Memory B cell (primary cell): ENCODE measurements around the gene USH1C.

Experiments used
- ATAC-seq: fragments of 150-1000 bp; cut with Tn5 transposase; 2 replicates; pipeline ENCODE4 v1.10.0; 2021; ENCODE audit warnings: low read depth, mild to moderate bottlenecking, moderate library complexity
- DNase-seq, 2 donors: peaks; one replicate each; pipeline ENCODE4 v3.0.0; 2022; ENCODE audit warnings: low spot score in 2 of 2
- H3K27ac Mint-ChIP-seq: one replicate; pipeline ENCODE4 v1.8.0; 2022; ENCODE audit warnings: mild to moderate bottlenecking, moderate library complexity, mixed read lengths
- H3K27me3 Mint-ChIP-seq: one replicate; pipeline ENCODE4 v1.8.0; 2022; ENCODE audit warnings: mixed read lengths
- H3K36me3 Mint-ChIP-seq: one replicate; pipeline ENCODE4 v1.8.0; 2022; ENCODE audit warnings: mild to moderate bottlenecking, mixed read lengths
- H3K4me1 Mint-ChIP-seq: one replicate; pipeline ENCODE4 v1.8.0; 2022; ENCODE audit warnings: mixed read lengths
- H3K4me3 Mint-ChIP-seq: one replicate; pipeline ENCODE4 v1.8.0; 2022; ENCODE audit warnings: mild to moderate bottlenecking, moderate library complexity, mixed read lengths
- H3K9me3 Mint-ChIP-seq: one replicate; pipeline ENCODE4 v1.8.0; 2022; ENCODE audit warnings: mixed read lengths

USH1C gene

DNA sequence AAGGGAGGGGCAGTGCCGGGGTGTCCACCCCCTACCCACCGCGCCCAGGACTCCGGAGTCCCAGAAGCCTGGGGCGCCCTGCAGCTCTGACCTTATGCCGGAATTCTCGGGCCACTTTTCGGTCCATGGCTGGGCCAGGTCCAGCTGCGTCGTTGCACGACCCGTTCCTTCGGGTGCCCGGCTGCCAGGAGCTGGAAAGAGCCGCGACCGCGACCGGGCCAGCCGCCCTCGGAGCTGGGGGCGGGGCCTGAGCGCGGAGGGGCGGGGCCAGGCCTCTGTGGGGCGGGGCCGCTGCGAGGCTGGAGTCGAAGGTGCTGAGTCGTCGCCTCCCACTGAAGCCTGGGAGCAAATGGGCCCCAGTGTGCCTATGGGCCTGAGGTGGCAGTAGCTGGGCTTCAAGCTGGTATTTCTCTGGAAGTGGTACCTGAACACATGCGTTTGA lies at the start of gene USH1C:
Gene USH1C (minus strand): TSS at position 236 of the 442 bp plus-strand sequence. CDS start 109 bp downstream, at position 127.
- DNase-seq (no peak), ATAC-seq (no peak)
- Mint-ChIP-seq H3K36me3 (no peaks in the 10 kb centered on the region), H3K27me3 (peaks cover 28% of the 10 kb centered on the region), H3K27ac (no peak within 1 kb of the TSS), H3K4me1 (peaks cover 5% of the 10 kb centered on the region), H3K9me3 (no peaks in the 10 kb centered on the region), H3K4me3 (no peak within 1 kb of the TSS)

DNA sequence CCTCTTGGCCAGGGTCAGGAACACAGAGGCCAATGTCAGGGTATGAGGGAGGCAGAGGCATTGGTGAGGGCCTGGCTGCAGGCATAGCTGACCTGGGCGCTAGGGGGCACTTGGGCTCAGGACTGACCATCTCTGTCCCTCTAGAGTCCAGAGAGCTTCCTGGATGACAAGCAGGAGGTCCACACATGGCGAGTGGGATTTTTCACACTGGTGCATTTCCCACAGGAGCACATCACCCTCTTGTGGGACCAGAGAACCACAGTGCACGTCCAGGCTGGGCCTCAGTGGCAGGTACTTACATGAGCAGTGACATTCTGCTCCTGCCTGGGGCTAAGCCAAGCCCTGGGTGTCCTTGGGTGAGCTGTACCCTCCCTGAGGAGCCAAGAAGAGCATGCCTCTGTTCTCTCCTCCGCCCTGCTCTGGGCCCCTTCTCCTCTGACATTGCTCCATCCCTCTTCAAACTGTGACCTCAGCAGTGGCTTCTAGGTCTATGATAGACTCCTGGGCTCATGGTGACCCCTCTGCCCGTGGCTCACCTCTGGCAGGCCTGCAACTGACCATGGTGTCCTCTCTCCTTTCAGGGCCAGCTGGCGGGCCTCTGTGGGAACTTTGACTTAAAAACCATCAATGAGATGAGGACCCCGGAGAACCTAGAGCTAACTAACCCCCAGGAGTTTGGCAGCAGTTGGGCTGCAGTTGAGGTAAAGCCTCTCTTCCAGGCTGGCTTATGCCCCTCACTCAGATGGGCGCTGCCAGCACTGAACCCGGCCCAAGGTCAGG lies 49.4 kb upstream of the USH1C start:
- H3K36me3 Mint-ChIP-seq: no peaks in the 10 kb centered on the region
- H3K9me3 Mint-ChIP-seq: peaks cover 1% of the 10 kb centered on the region
- no peaks in the 10 kb centered on the region for H3K4me1 Mint-ChIP-seq
- no peak overlapping the region for H3K4me3 Mint-ChIP-seq
- DNase-seq (no peak), ATAC-seq (no peak)
- H3K27me3 Mint-ChIP-seq: peaks cover 6% of the 10 kb centered on the region
- H3K27ac Mint-ChIP-seq: no peak overlapping the region

DNA sequence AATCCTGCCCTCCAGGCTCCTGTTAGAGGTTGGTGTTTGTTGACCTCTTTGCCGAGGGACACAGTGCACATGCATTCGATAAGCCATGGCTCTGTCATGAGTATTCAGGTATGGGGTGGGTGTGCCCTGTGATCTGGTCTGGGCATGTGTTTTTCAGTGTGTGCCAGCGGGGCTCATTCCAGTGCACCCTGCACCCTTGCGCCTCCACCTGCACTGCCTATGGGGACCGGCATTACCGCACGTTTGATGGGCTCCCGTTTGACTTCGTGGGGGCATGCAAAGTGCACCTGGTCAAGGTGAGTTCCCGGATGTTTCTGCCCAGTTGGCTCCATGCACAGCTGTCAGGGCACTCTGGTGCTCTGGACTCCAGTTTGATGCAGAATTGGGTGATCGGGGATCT lies 47.1 kb upstream of the USH1C start:
- no peak overlapping the region for H3K27ac Mint-ChIP-seq
- DNase-seq: no peak
- ATAC-seq: no peak
- no peaks in the 10 kb centered on the region for H3K36me3 Mint-ChIP-seq
- peaks cover 1% of the 10 kb centered on the region for H3K9me3 Mint-ChIP-seq
- no peak overlapping the region for H3K4me3 Mint-ChIP-seq
- H3K27me3 Mint-ChIP-seq: peaks cover 9% of the 10 kb centered on the region
- no peaks in the 10 kb centered on the region for H3K4me1 Mint-ChIP-seq

DNA sequence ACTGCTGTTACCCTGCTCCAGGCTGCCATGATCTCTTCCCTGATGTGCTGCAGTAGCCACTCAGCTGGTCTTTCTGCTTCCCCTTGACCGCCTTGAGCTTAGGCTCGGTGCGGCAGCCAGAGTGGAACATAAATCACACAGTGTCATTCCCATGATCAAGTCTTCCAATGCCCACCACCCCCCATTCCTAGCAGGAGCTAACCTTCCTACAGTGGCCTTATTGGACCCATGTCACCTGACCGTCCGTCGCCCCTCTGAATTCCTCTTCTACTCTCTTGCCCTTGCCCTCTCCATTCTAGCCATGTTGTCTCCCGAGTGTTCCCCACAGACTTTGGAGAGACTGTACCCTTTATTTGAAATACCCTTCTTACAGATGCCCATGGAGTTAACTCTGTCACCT lies 46.2 kb upstream of the USH1C start:
- ATAC-seq (no peak), DNase-seq (no peak)
- no peaks in the 10 kb centered on the region for H3K4me1 Mint-ChIP-seq
- H3K9me3 Mint-ChIP-seq: peaks cover 1% of the 10 kb centered on the region
- no peak overlapping the region for H3K4me3 Mint-ChIP-seq
- no peaks in the 10 kb centered on the region for H3K36me3 Mint-ChIP-seq
- H3K27ac Mint-ChIP-seq: no peak overlapping the region
- H3K27me3 Mint-ChIP-seq: peaks cover 9% of the 10 kb centered on the region

DNA sequence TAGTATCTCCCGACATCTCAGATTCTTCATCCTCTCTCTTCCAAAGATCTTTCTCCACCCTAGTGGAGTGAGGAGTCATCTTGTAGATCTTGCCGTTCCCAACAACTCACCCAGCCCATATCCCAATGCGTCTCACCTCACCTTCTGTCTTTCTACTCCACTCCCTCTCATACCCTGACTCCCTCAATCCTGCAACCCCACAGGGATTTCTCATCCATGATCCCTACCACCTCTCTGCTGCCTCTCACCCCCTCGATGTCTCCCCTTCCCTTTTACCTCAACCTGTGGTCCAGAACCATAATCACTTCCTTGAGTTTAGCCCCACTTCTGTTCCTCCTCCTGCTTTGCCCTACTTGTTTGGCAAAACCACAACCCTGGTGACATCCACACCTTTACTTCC lies 44.5 kb upstream of the USH1C start:
- H3K27me3 Mint-ChIP-seq: peaks cover 6% of the 10 kb centered on the region
- H3K27ac Mint-ChIP-seq: no peak overlapping the region
- no peak for DNase-seq
- H3K9me3 Mint-ChIP-seq: no peaks in the 10 kb centered on the region
- no peaks in the 10 kb centered on the region for H3K36me3 Mint-ChIP-seq
- H3K4me1 Mint-ChIP-seq: no peaks in the 10 kb centered on the region
- no peak for ATAC-seq
- no peak overlapping the region for H3K4me3 Mint-ChIP-seq

DNA sequence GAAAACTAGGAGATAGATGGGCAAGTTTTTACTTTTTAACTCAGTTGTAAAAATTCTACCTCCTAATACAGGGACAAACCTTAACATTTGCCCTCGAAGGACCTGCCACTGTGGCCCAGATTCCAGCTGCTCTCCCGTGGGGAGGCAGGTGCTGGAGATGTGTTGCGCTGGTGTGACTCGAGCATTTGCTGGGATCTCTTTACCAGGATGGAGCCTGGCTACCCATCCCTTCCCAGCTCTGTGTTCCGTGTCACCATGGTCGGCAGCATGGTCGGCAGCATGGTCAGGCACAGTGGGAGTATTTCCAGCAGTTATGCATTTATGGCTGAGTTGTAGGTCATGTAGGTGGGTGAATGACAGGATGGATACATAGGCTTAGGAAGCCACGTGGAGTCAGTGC lies 44.0 kb upstream of the USH1C start:
- DNase-seq (no peak), ATAC-seq (no peak)
- Mint-ChIP-seq H3K4me1 (no peaks in the 10 kb centered on the region), H3K9me3 (no peaks in the 10 kb centered on the region), H3K27me3 (peaks cover 6% of the 10 kb centered on the region), H3K27ac (no peak overlapping the region), H3K36me3 (no peaks in the 10 kb centered on the region), H3K4me3 (no peak overlapping the region)

DNA sequence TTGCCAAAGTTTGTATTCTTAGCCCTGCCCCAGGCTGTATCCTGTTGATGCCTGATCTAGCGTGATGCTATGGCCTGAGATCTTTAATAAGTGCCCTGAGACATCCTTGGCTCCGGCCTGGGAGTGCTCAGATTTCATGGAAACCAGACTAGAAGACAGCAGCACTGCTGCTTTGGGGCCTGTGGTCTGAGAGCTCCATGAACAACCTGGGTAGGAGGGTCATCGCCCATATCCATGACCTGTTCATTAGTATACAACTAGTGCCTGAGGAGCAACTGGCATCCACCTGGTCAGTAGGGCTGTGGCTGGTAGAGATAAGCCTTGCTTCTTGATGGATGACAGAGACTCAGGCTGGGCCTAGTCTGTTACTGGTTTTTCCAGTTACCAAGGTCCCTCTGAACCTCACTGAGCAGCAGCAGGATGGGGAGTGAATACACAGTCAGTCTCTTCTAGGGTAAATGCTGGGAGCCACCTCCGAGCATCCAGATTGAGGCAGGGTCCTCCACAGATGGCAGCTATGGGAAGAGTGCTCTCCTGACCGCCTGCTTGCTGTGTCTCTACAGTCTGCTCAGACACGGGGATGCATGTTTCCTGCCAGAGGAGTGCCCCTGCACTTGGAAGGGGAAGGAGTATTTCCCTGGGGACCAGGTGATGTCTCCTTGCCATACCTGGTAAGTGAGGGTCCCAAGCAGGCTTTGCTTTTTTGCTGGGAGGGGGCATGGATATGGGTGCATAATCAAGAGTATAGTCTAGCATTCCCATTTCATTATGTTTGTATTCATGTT lies 41.9 kb upstream of the USH1C start:
- DNase-seq (no peak), ATAC-seq (no peak)
- Mint-ChIP-seq H3K9me3 (no peaks in the 10 kb centered on the region), H3K27me3 (peaks cover 4% of the 10 kb centered on the region), H3K4me1 (no peaks in the 10 kb centered on the region), H3K4me3 (no peak overlapping the region), H3K36me3 (no peaks in the 10 kb centered on the region), H3K27ac (no peak overlapping the region)

DNA sequence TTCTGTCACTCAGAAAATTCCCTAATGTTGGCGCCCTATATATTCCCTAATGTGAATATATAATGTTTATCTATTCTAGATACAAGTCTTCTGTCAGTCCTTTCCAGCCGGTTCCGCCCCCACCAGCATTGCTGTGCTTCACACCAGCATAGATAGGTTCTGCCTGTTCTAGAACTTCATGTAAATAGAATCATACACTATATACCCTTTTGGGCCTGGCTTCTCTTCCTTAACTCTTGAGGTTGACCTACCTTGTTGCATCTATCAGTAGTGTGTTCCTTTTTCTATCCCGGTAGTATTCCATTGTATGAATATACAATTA lies 37.5 kb upstream of the USH1C start:
- H3K4me3 Mint-ChIP-seq: no peak overlapping the region
- no peaks in the 10 kb centered on the region for H3K9me3 Mint-ChIP-seq
- H3K4me1 Mint-ChIP-seq: no peaks in the 10 kb centered on the region
- ATAC-seq: no peak
- no peaks in the 10 kb centered on the region for H3K36me3 Mint-ChIP-seq
- H3K27ac Mint-ChIP-seq: no peak overlapping the region
- H3K27me3 Mint-ChIP-seq: peaks cover 7% of the 10 kb centered on the region
- DNase-seq: no peak

DNA sequence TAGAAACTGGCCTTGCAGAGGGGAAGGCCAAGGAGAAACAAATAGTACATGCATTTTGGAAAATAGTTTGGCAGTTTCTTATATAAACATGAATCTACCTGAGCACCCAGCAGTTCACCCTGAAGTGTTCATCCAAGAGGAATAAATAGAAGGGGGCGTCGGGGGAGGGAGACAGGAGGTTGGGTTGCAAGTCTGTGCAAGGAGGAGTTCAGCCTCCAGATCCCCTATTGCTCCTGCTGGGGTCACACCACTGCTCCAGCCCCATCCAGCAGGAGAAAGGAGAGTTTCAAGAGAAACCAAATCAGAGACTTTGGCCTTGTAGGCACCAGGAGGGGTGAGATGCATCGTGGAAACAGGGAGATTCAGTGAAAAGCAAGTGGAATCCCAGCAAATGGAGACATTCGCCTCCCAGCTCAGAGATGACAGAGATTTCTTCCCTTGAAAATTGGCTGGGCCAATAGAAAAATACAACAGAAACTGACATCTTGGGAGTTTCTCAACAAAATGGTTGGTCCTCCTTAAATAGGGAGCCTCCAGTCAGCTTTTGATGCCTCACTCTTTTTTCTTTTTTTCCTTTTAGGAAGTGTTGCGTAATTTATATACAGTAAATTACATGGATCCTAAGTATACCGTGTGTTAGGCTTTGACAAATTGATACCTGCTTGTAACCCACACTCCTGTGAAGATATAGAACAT lies 37.0 kb upstream of the USH1C start:
- Mint-ChIP-seq H3K4me3 (no peak overlapping the region), H3K27me3 (peaks cover 5% of the 10 kb centered on the region), H3K27ac (no peak overlapping the region), H3K9me3 (no peaks in the 10 kb centered on the region), H3K4me1 (no peaks in the 10 kb centered on the region), H3K36me3 (no peaks in the 10 kb centered on the region)
- ATAC-seq: no peak
- no peak for DNase-seq

DNA sequence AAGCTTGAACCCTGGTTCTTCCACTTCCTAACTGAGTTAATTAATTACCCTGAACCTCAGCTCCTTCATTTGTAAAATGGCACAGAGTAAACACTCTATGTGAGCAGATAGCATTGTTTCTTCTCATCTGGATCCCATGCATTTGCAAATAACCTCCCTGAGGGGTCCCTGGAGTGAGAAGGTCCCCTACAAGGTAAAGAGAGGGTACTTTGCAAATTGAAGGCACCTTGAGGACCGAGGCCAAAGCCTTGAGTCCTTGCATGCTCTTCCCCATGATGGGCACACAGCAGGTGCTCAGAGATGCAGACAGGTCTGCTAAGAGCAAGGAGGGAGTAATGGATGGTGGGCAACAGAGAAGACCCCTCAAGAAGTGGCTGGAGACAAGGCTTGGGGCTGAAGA lies 36.1 kb upstream of the USH1C start:
- peaks cover 5% of the 10 kb centered on the region for H3K27me3 Mint-ChIP-seq
- no peak for DNase-seq
- H3K4me3 Mint-ChIP-seq: no peak overlapping the region
- no peaks in the 10 kb centered on the region for H3K9me3 Mint-ChIP-seq
- H3K36me3 Mint-ChIP-seq: no peaks in the 10 kb centered on the region
- no peaks in the 10 kb centered on the region for H3K4me1 Mint-ChIP-seq
- no peak for ATAC-seq
- H3K27ac Mint-ChIP-seq: no peak overlapping the region

DNA sequence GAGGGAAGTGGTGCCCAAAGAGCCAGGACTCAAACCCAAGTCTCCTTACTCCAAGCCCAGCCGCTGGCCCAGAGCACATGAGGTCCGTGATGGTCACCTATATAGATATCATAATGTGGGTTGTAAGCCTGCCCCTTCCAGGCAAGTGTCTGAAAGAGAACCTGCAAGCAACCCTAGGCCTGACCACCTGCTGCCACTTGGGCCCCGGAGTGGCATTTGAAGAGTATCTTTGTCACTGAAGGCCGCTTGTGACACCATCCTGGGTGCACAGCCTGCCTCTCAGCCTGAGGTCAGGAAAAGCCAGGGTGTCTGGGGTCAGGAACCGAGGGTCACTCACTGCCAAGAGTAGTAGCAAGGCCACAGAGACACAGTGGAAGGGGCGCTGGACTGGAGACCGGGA lies 35.2 kb upstream of the USH1C start:
- no peaks in the 10 kb centered on the region for H3K9me3 Mint-ChIP-seq
- DNase-seq (no peak), ATAC-seq (no peak)
- no peaks in the 10 kb centered on the region for H3K36me3 Mint-ChIP-seq
- H3K4me3 Mint-ChIP-seq: no peak overlapping the region
- no peak overlapping the region for H3K27ac Mint-ChIP-seq
- H3K4me1 Mint-ChIP-seq: no peaks in the 10 kb centered on the region
- peaks cover 7% of the 10 kb centered on the region for H3K27me3 Mint-ChIP-seq

DNA sequence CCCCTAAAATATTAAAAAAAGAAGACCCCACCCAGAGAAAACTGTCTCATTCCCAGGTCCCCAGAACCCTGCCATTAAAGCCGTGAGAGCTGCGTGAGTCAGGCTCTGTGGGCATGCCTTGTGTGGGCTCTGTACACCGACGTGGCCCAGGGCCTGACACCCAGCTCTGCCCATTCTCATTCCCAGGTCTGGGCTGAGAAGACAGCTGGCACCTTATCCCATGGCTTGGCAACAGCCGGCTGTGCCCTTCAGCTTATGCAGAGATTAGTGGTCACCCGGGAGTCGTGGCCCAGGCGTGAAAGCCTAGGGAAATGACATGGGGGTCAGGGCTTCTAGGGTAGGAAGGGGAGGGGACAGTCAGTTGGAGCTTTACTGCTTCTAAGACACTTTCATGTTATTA lies 34.7 kb upstream of the USH1C start:
- peaks cover 10% of the 10 kb centered on the region for H3K27me3 Mint-ChIP-seq

DNA sequence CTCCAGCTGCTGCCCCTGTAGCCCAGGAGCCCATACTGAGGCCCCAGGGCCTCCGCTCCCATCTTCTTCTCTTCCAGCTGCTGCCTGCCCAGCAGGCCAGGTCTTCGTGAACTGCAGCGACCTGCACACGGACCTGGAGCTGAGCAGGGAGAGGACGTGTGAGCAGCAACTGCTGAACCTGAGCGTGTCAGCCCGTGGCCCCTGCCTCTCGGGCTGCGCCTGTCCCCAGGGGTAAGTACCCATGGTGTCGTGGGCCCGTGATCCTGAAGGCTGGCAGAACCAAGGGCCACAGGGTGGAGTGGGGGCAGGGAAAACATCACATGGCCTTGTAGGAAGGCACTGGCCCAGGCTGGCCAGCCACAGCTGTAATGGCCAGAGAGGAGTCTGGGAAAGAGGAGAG lies 34.1 kb upstream of the USH1C start:
- no peak for DNase-seq
- Mint-ChIP-seq H3K4me3 (no peak overlapping the region), H3K4me1 (no peaks in the 10 kb centered on the region), H3K36me3 (no peaks in the 10 kb centered on the region), H3K27me3 (peaks cover 12% of the 10 kb centered on the region), H3K9me3 (no peaks in the 10 kb centered on the region), H3K27ac (no peak overlapping the region)
- no peak for ATAC-seq

More for the DNA sequence above, 34.7 kb upstream of the USH1C start:
- ATAC-seq (no peak), DNase-seq (no peak)
- Mint-ChIP-seq H3K9me3 (no peaks in the 10 kb centered on the region), H3K4me3 (no peak overlapping the region), H3K27ac (no peak overlapping the region), H3K4me1 (no peaks in the 10 kb centered on the region), H3K36me3 (no peaks in the 10 kb centered on the region)
